Esophagus muscularis mucosa (tissue), 4 donors: Measurements from ENCODE around the gene ALG12. TPM values are rescaled to one million over a fixed set of nuclear protein-coding genes. Genes with fewer than 3 reads are reported as not detected.

Experiments used
- DNase-seq: peaks from one replicate; pipeline ENCODE4 v3.0.0-alpha.2; 2017; ENCODE audit errors: extremely low spot score
- H3K27ac ChIP-seq, 4 donors: fragments of 200-600 bp; sonication (generic); replicated peaks in 1 of 4; 1 replicate in 3 of 4; 2 replicates in 1 of 4; pipeline ENCODE4 v1.5.1; 2016 to 2019; ENCODE audit warnings: mild to moderate bottlenecking in 1 of 4
- H3K27me3 ChIP-seq, 4 donors: fragments of 200-600 bp; sonication (generic); one replicate each; pipeline versions ENCODE4 v1.5.1 to v1.6.0; 2016 to 2019
- H3K36me3 ChIP-seq, 4 donors: fragments of 200-600 bp; sonication (generic); one replicate each; pipeline ENCODE4 v1.5.1; 2016 to 2019
- H3K4me1 ChIP-seq, 4 donors: fragments of 200-600 bp; sonication (generic); one replicate each; pipeline ENCODE4 v1.5.1; 2016 to 2019
- H3K4me3 ChIP-seq, 4 donors: fragments of 200-600 bp; sonication (generic); 1 replicate in 2 of 4; 2 replicates in 2 of 4; pipeline ENCODE4 v1.5.1; 2016 to 2019; ENCODE audit warnings: mild to moderate bottlenecking in 4 of 4, moderate library complexity in 1 of 4
- H3K9me3 ChIP-seq, 4 donors: fragments of 200-600 bp; sonication (generic); 1 replicate in 3 of 4; 2 replicates in 1 of 4; pipeline ENCODE4 v1.5.1; 2016 to 2019
- CTCF ChIP-seq, 3 experiments: fragments of 200-600 bp in 2 of 3; fragments of 450-650 bp in 1 of 3; sonication (generic) in 2 of 3; IDR thresholded peaks; one replicate each; pipeline ENCODE4 v1.5.1; 2017 to 2019; ENCODE audit warnings: antibody characterized with exemption in 3 of 3, mild to moderate bottlenecking in 2 of 3, moderate library complexity in 1 of 3
- EP300 ChIP-seq: sonication (generic); formaldehyde crosslinking; IDR thresholded peaks from one replicate; pipeline ENCODE4 v1.6.1; 2017; ENCODE audit warnings: antibody characterized with exemption
- POLR2A ChIP-seq: fragments of 450-650 bp; IDR thresholded peaks from one replicate; pipeline ENCODE4 v1.6.1; 2017; ENCODE audit warnings: antibody characterized with exemption, moderate library complexity, mild to moderate bottlenecking, low read depth
- POLR2AphosphoS5 ChIP-seq, 2 donors: sonication (generic); formaldehyde crosslinking; IDR thresholded peaks; one replicate each; pipeline ENCODE4 v1.6.1; 2017; ENCODE audit warnings: antibody characterized with exemption in 2 of 2
- WGBS: methylation state at CpG from one replicate; pipeline ENCODE4 v1.1.5; 2018; 5-methylcytosine and 5-hydroxymethylcytosine counted together
- intact Hi-C: fragments of 100-400 bp; cut with DNase I; formaldehyde crosslinking; loops from one replicate; pipeline ENCODE4 v1.15.1; 2023
- total RNA-seq, 4 donors: library from RNA; depleted of rRNA; stranded (reverse); fragments of >200 nt; gene quantifications; one replicate each; pipeline versions ENCODE4 v1.1.0 to v1.2.1, GENCODE V29; 2016

ALG12 gene
- total RNA-seq, 4 donors from 2014 or later = 17.7 to 28.0 (median 23.8) TPM

GRCh38 chr22:49918911-49919881 is 958 bp upstream of the ALG12 start:
- no peak for TF ChIP-seq POLR2A
- TF ChIP-seq POLR2AphosphoS5 (IDR thresholded peaks at IDR 0.05) = no peak
- TF ChIP-seq CTCF (IDR thresholded peaks at IDR 0.05) = no peak
- TF ChIP-seq EP300 = no peak
- DNase-seq = no peak
- Histone ChIP-seq H3K9me3 (no peaks in the 10 kb centered on the region), H3K36me3 (peaks cover 13 to 34% (median 24%) of the 10 kb centered on the region in 4 donors), H3K27me3 (no peaks in the 10 kb centered on the region), H3K4me1 (peaks cover 15 to 53% (median 39%) of the 10 kb centered on the region in 4 donors), H3K4me3 (peak overlapping the region; percentile 85 to 97 (median 88)), H3K27ac (peak overlapping the region; percentile 92 to 96 (median 95))
- intact Hi-C loops = loop anchor here (5.0 kb wide), 2 partner anchors 127 to 152 kb away; no protein-coding TSS in a partner anchor
- WGBS = 58% methylated on average over 31 of the region's 47 CpGs

- Histone ChIP-seq H3K4me1 (peaks cover 15 to 41% (median 29%) of the 10 kb centered on the region in 4 donors), H3K9me3 (no peaks in the 10 kb centered on the region), H3K27ac (peak overlapping the region in 1 of 4 donors; percentile 92), H3K4me3 (peak overlapping the region in 1 of 4 donors; percentile 88), H3K27me3 (no peaks in the 10 kb centered on the region), H3K36me3 (peaks cover 25 to 46% (median 37%) of the 10 kb centered on the region in 4 donors)
- TF ChIP-seq CTCF (IDR thresholded peaks at IDR 0.05) (no peak), POLR2A (no peak), POLR2AphosphoS5 (IDR thresholded peaks at IDR 0.05) (no peak), EP300 (no peak)
- intact Hi-C loops = loop anchor here (2.0 to 5.0 kb wide), 3 partner anchors 64 to 150 kb away; partner anchors contain the start of gene ZBED4
- 87% methylated on average over 11 of the region's 11 CpGs for whole genome bisulfite sequencing
- DNase-seq = no peak
These were observed 1.4 kb downstream of the ALG12 start for GRCh38 chr22:49916831-49917230.

GRCh38 chr22:49915610-49916009 is 2.6 kb downstream of the ALG12 start:
- Histone ChIP-seq H3K9me3 (no peaks in the 10 kb centered on the region), H3K27me3 (no peaks in the 10 kb centered on the region), H3K4me3 (no peak overlapping the region), H3K27ac (no peak overlapping the region), H3K36me3 (peaks cover 18 to 46% (median 36%) of the 10 kb centered on the region in 4 donors), H3K4me1 (peaks cover 15 to 40% (median 29%) of the 10 kb centered on the region in 4 donors)
- 92% methylated on average over 12 of the region's 12 CpGs for WGBS
- intact Hi-C loops = loop anchor here (2.0 to 5.0 kb wide), 3 partner anchors 63 to 148 kb away; partner anchors contain the start of gene ZBED4
- DNase-seq = no peak
- TF ChIP-seq EP300 (no peak), POLR2AphosphoS5 (IDR thresholded peaks at IDR 0.05) (no peak), CTCF (IDR thresholded peaks at IDR 0.05) (no peak), POLR2A (no peak)

- intact Hi-C loops = no loop called here
- 83% methylated on average over 9 of the region's 12 CpGs for WGBS
- no peaks in the 10 kb centered on the region for H3K9me3 ChIP-seq
- H3K36me3 ChIP-seq = peaks cover 15 to 52% (median 41%) of the 10 kb centered on the region in 4 donors
- DNase-seq = no peak
- no peaks in the 10 kb centered on the region for H3K27me3 ChIP-seq
- TF ChIP-seq POLR2A (no peak), POLR2AphosphoS5 (IDR thresholded peaks at IDR 0.05) (no peak), CTCF (IDR thresholded peaks at IDR 0.05) (no peak), EP300 (no peak)
- H3K27ac ChIP-seq = no peak overlapping the region
- peaks cover 10 to 26% (median 22%) of the 10 kb centered on the region in 4 donors for H3K4me1 ChIP-seq
- H3K4me3 ChIP-seq = no peak overlapping the region
These were observed 4.0 kb downstream of the ALG12 start for GRCh38 chr22:49914256-49914655.
